ENCODE results near the gene OR8B2. TPM values are rescaled to one million over a fixed set of nuclear protein-coding genes. Genes with fewer than 3 reads are reported as not detected.

The OR8B2 gene
- total RNA-seq, 1 donor from 2014 or later, result not detected

DNA sequence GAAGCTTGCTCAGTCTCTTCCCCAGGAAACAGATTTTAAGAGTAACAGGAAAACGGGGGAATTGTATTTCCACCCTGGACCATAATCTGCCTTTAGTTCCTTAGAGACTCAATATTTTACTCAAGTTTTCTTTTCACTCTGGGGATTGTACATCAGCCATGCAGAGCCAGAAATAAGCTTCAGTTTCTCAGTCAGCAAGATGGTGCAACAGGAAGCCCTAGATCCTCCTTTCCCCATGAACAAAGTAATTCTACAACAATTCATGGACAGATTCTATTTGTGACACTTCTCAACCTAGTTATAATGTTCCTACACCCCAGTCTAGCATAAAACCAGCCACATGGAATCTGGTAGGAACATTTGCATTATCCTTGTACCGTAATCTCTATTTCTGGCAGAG, 24.7 kb downstream of the OR8B2 start:
- TF ChIP-seq, protein P1, sequence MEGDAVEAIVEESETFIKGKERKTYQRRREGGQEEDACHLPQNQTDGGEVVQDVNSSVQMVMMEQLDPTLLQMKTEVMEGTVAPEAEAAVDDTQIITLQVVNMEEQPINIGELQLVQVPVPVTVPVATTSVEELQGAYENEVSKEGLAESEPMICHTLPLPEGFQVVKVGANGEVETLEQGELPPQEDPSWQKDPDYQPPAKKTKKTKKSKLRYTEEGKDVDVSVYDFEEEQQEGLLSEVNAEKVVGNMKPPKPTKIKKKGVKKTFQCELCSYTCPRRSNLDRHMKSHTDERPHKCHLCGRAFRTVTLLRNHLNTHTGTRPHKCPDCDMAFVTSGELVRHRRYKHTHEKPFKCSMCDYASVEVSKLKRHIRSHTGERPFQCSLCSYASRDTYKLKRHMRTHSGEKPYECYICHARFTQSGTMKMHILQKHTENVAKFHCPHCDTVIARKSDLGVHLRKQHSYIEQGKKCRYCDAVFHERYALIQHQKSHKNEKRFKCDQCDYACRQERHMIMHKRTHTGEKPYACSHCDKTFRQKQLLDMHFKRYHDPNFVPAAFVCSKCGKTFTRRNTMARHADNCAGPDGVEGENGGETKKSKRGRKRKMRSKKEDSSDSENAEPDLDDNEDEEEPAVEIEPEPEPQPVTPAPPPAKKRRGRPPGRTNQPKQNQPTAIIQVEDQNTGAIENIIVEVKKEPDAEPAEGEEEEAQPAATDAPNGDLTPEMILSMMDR (IDR thresholded peaks at IDR 0.05; ENCODE audit: unreplicated experiment), result no peak
- no peak for DNase-seq (ENCODE audit: low spot score)
- no peak overlapping the region for H3K4me3 Mint-ChIP-seq (ENCODE audit: unreplicated experiment)
- peaks cover 1% of the 10 kb centered on the region for H3K27me3 Mint-ChIP-seq (ENCODE audit: unreplicated experiment)
- H3K36me3 Mint-ChIP-seq (ENCODE audit: low read depth, unreplicated experiment), result no peaks in the 10 kb centered on the region
- H3K9me3 Mint-ChIP-seq (ENCODE audit: unreplicated experiment), result no peaks in the 10 kb centered on the region
- H3K4me1 Mint-ChIP-seq (ENCODE audit: unreplicated experiment), result peaks cover 16% of the 10 kb centered on the region
- peak overlapping the region; percentile 10 for H3K27ac Mint-ChIP-seq (ENCODE audit: unreplicated experiment)

DNA sequence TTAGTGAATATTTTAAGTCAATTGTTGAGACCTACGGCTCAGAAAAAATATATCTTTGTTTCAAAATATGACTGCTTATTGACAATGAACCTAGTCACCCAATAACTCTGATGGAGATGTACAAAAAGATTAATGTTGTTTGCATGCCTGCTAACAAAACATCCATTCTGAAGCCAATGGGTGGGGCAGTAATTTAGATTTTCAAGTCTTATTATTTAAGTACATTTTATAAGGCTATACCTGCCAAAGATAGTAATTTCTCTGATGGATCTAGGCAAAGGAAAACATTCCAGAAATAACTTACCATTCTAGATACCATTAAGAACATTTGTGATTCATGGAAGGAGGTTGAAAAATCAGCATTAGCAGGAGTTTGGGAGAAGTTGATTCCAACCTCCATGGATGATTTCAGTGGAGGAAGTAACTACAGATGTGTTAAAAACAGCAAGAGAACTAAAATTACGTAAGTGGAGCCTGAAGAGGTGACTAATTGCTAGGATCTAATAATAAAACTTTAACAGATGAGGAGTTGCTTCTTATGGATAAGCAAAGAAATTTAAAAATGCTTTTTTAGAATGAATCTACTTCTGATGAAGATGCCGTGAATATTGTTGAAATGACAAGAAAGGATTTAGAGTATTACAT, 37.9 kb downstream of the OR8B2 start:
- DNase-seq (ENCODE audit: low spot score), result no peak
- Mint-ChIP-seq H3K27ac (ENCODE audit: unreplicated experiment) (no peak overlapping the region), H3K9me3 (ENCODE audit: unreplicated experiment) (no peaks in the 10 kb centered on the region), H3K27me3 (ENCODE audit: unreplicated experiment) (no peaks in the 10 kb centered on the region), H3K4me1 (ENCODE audit: unreplicated experiment) (no peaks in the 10 kb centered on the region), H3K36me3 (ENCODE audit: low read depth, unreplicated experiment) (no peaks in the 10 kb centered on the region), H3K4me3 (ENCODE audit: unreplicated experiment) (no peak overlapping the region)
- TF ChIP-seq, protein P1 (IDR thresholded peaks at IDR 0.05; ENCODE audit: unreplicated experiment), result no peak

DNA sequence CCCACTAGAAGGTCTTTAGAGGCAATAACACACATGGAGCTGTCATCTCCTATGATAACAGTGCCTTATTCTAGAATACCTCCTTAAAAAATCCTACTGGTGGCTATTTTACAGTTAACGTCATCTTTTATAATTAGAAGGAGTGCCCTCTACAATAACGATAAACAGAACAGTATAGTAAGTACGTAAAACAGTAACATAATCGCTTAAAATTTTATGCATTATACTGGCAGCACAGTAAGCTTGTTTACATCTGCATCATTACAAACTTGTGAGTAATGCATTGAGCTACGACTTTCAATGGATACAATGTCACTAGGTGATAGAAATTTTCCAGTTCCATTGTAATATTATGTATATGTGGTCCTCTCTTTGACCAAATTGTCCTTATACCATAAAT, 40.0 kb downstream of the OR8B2 start:
- no peak overlapping the region for H3K27ac Mint-ChIP-seq (ENCODE audit: unreplicated experiment)
- no peaks in the 10 kb centered on the region for H3K9me3 Mint-ChIP-seq (ENCODE audit: unreplicated experiment)
- DNase-seq (ENCODE audit: low spot score), result no peak
- TF ChIP-seq, protein P1 (IDR thresholded peaks at IDR 0.05; ENCODE audit: unreplicated experiment), result no peak
- no peak overlapping the region for H3K4me3 Mint-ChIP-seq (ENCODE audit: unreplicated experiment)
- no peaks in the 10 kb centered on the region for H3K36me3 Mint-ChIP-seq (ENCODE audit: low read depth, unreplicated experiment)
- H3K27me3 Mint-ChIP-seq (ENCODE audit: unreplicated experiment), result peaks cover under 1% of the 10 kb centered on the region
- H3K4me1 Mint-ChIP-seq (ENCODE audit: unreplicated experiment), result no peaks in the 10 kb centered on the region

DNA sequence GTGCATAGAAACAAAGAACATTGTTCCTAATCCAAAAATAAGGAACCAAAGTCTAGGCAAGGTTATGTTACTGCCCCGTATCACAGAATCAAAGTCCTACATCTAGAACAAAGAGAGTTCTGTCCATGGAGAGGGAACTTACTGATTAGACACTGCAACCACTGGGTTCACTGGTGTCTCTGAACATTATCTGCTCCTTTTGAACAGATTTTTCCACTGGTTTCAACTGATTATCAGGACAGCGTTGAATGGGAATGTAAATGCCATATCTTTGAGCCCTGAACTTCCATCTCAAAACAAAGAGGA, 44.2 kb downstream of the OR8B2 start:
- Mint-ChIP-seq H3K4me3 (ENCODE audit: unreplicated experiment) (no peak overlapping the region), H3K9me3 (ENCODE audit: unreplicated experiment) (no peaks in the 10 kb centered on the region), H3K27me3 (ENCODE audit: unreplicated experiment) (peaks cover 3% of the 10 kb centered on the region), H3K4me1 (ENCODE audit: unreplicated experiment) (no peaks in the 10 kb centered on the region), H3K27ac (ENCODE audit: unreplicated experiment) (no peak overlapping the region), H3K36me3 (ENCODE audit: low read depth, unreplicated experiment) (no peaks in the 10 kb centered on the region)
- no peak for DNase-seq (ENCODE audit: low spot score)
- TF ChIP-seq, protein P1 (IDR thresholded peaks at IDR 0.05; ENCODE audit: unreplicated experiment), result no peak

DNA sequence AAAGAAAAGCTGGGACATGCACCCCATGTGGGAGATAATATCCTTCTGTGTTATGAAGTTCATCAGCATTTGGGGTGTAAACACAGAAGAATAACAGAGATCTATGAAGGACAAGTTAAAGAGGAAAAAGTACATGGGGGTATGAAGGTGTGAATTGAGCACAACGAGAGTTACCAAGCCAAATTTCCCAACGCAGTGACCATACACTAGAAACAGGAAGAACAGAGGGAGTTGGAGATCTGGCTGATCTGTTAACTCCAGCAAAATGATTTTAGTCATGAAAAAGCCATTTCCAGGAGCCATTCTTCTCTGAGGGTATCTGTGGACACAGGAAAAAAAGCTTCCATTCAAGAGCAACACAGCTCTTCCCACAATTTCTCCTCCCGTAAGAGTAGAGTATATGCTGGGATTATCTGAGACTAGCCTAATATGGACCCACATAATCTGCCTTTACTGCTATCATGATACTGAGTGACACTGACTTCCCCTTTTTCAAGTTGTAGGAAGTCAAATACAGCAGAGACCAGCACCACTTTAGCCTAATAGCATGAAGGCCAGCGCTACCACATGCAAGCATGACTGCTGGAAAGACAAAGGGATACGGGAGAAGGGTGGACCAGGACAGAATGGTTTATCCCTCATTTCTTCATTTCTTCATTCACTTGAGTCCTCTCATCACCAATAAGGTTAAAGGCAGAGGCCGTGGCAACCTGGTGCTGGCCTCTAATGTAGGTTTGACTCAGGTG, 44.7 kb downstream of the OR8B2 start:
- DNase-seq (ENCODE audit: low spot score), result no peak
- no peak overlapping the region for H3K4me3 Mint-ChIP-seq (ENCODE audit: unreplicated experiment)
- no peak overlapping the region for H3K27ac Mint-ChIP-seq (ENCODE audit: unreplicated experiment)
- H3K9me3 Mint-ChIP-seq (ENCODE audit: unreplicated experiment), result no peaks in the 10 kb centered on the region
- peaks cover 3% of the 10 kb centered on the region for H3K27me3 Mint-ChIP-seq (ENCODE audit: unreplicated experiment)
- H3K36me3 Mint-ChIP-seq (ENCODE audit: low read depth, unreplicated experiment), result no peaks in the 10 kb centered on the region
- TF ChIP-seq, protein P1 (IDR thresholded peaks at IDR 0.05; ENCODE audit: unreplicated experiment), result no peak
- H3K4me1 Mint-ChIP-seq (ENCODE audit: unreplicated experiment), result no peaks in the 10 kb centered on the region
